Cortex of kidney (tissue), 1 donor: ENCODE measurements around the gene LAMC3.
"Not testable (repeated sequence)": the region's sequence is repeated elsewhere in the genome, so short reads cannot be mapped to it uniquely, and the experiment has no call there.

Source experiments
- DNase-seq: peaks from one replicate; lab custom pipeline; 2025; lab: John Stamatoyannopoulos, UW

The LAMC3 gene

DNA sequence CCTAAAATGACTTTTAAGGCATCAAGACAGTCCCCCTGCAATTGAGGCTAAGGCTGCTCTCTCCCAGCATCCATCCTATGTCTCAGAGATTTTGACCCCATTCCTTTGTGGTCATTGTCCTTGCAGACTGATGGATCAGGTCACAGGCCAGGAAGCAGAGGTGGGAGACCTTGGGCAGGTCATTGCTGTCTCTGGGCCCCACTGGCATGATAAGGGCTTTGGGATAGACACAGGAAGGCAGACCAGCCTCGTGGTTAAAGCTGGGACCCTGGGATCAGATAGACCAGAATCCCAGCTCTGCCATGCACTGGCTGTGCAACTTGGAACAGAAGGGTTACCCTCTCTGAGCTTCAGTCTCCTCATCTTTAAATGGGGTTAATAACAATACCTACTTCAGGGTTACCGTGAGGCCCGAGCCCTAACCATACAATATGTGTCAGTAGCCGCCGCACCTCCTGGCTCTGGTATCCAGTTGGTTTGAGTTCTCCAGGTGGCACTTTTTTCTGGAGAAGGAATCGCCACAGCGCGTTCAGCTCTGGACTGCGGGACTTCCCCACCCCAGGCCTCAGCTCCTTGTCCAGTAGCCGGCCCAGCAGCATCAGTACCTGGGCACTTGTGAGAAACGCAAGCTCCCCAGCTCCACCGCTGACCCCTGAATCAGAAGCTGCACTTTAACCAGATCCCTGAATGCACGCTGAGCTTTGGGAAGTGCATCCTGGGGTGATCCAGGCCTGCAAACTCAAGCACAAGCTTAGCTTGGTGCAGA, 21.4 kb downstream of the LAMC3 start:
- no peak for DNase-seq

DNA sequence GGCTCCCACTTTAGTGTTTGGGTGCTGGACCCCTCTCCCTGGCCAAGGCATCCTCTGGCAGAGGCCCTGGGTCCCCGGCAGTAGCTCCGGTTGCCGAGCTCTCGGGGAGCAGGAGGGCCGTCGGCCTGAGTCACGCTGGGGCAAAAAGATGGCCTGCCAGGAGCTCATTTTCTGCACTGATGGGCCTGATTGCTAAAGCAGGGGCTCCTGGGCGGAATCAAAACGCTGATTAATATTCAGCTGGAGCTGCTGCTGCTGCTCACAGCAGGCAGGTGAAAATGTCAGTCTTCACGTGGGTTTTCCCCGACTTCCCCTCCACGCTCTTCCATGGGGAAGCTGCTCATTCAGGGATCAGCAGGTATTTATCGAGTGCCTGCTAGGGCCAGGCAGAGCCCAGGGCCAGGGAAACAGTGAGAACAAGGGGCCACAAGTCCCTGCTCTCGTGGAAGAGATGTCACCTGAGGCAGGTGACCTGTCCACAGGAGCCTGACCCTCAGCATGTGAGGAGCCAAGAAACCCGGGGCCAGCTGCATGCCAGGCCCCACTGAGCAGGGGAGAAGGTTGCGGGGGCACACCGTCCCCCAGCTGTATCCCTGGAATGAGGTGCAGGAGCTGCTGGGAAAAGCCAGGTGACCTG, 22.1 kb downstream of the LAMC3 start:
- DNase-seq, result no peak

DNA sequence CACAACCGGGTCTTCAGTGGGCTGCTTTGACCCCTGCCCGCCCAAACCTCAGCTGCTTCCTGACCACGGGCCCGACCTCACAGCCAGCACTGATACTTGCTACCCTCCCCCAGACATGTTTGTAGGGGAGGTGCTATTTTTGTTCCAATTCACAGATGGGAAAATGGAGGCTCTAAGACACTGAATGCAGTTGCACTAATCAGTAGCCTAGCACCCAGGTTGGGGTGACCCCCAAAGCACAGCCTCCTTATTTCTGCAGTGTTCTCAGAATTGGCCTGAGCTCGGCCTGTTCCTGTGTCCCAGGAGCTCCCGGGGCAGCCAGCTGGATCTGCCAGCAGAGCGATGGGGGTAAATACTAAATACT, 22.6 kb downstream of the LAMC3 start:
- DNase-seq, result no peak

GRCh38 chr9:131032384-131032783, 23.4 kb downstream of the LAMC3 start:
- DNase-seq, result no peak

DNA sequence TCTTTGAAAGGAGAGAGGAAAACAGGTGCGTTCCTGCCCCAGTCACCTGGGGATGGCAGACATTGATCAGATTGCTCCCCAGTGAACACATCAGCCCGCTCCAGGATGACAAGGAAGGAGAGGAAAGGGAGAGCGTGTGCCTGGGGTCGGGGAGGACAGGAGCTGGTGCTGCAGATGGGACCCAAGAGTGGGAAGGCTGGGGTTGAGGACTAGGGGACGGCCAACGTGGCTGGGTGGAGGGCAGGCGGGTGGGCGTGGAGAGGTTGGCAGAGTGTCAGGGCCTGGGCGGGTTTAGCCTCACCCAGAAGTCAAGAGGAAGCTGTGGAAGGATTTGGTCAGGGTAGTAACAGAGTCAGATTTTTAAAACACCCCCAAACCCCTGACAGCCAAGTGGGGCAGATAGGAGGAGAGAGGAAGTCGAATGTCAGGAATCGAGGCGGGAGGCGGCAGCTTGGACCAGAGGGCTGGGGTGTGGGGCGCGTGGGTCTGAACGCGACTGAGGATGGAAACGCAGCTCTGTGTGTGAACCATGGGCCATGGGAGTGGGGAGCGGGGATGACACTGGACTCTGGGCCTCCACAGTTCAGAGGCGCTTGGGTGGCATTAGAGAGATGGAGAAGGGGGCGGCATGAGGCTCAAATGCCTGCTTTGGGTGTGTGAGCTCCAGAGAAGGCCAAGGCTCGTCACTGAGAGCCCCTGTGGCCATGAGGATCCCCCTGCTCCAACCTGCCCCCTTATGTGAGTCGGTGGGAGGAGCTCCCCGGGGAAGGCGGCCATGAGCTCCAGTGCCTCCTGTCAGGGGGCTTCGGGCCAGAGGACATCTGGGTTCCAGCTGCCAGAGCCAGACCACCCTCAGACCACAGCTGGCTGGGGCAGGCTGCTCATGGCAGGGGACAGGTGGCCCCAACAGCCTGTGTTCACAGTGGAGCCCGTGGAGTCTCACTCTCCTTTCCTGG, 24.6 kb downstream of the LAMC3 start:
- no peak for DNase-seq

- DNase-seq, result no peak
Measured at GRCh38 chr9:131034268-131034667, 25.3 kb downstream of the LAMC3 start.

GRCh38 chr9:131034749-131035148, 25.8 kb downstream of the LAMC3 start:
- DNase-seq, result not testable (repeated sequence)

- DNase-seq, result no peak
Measured at GRCh38 chr9:131035548-131035947, 26.6 kb downstream of the LAMC3 start.

DNA sequence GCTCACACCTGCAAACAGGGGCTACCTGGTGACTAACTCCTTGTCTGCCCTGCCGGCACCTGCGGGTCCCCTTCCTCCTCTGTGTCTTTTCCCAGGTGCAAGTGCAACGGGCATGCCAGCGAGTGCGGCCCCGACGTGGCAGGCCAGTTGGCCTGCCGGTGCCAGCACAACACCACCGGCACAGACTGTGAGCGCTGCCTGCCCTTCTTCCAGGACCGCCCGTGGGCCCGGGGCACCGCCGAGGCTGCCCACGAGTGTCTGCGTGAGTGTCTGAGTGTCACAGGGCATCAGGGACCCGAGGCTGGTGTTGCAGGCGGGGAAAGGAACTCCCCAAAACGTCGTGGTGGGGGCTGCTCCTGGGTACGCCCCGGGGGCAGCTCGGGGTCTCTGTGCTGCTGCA, 27.1 kb downstream of the LAMC3 start:
- no peak for DNase-seq

GRCh38 chr9:131036529-131037334, 27.8 kb downstream of the LAMC3 start:
- DNase-seq, result no peak

DNA sequence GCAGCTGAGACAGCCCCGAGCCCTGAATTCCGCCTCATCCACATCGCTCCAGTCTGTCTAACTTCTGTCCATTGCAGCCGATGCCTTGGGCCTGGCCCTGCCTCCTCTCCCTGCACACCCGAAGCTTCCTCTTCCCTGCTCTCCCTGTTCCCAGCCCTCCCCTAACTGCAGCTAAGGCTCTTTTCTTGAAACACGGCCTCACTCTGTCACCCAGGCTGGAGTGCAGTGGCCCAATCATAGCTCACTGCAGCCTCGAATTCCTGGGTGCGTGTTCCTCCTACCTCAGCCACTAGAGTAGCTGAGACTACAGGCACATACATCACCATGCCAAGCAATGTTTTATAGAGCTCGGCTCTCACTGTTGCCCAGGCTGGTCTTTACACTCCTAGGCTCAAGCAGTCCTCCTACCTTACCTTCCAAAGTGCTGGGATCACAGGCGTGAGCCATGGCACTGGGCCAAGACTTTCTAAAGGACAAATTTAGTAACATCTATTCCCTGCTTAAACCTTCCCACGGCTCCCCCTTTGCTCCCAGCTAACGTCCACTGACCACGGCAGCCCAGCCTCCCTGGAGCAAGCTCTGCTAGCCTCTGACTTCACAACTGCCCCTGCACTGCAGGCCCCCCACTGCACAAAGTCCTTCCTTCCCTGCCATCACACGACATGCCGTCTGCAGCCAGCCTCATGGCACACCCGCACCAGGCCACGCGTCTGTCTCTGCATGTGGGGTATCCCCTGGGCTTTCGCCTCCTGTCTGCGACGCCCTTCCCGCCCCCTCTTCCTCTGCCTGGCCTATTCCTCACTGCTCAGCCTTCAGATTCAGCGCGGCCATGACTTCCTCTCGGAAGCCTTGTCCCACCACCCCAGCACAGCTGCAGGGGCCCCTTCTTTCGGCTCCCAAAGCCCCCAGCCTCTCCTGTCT, 28.6 kb downstream of the LAMC3 start:
- no peak for DNase-seq

DNA sequence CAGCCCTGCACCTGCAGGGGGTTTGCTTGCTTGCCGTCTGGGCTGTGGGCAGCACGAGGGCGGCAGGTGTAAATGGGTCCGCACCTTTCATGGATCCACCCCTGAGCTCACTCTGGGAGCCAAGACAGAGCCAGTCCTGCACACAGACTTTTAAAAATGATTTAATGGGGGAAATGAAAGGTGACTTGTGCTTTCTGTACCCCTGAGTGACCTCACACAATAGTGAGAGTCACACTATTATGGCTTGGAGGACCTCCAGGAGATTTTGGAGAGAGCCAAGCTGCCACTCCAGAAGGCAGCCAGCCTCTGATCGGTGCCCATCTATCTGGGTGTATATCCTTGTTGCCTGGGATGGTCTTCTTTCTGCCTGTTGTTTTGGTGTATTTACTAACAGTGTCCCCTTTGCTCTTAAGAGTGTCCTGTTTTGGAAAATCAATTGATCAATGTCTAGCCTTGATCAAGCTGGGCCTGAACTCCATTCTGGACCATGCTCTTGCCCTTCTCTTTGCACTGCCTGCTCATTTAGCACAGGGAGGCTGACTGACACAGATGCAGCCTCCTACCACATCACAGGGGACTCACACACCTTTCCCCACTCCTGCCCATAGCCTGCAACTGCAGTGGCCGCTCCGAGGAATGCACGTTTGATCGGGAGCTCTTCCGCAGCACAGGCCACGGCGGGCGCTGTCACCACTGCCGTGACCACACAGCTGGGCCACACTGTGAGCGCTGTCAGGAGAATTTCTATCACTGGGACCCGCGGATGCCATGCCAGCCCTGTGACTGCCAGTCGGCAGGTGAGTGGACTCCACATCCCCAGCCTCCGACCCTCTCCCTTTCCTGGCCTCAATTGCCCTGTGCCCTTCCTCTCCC, 29.5 kb downstream of the LAMC3 start:
- DNase-seq, result no peak

GRCh38 chr9:131039129-131039954, 30.4 kb downstream of the LAMC3 start:
- DNase-seq, result no peak

- DNase-seq, result no peak
Measured at GRCh38 chr9:131042666-131043065, 33.7 kb downstream of the LAMC3 start.

DNA sequence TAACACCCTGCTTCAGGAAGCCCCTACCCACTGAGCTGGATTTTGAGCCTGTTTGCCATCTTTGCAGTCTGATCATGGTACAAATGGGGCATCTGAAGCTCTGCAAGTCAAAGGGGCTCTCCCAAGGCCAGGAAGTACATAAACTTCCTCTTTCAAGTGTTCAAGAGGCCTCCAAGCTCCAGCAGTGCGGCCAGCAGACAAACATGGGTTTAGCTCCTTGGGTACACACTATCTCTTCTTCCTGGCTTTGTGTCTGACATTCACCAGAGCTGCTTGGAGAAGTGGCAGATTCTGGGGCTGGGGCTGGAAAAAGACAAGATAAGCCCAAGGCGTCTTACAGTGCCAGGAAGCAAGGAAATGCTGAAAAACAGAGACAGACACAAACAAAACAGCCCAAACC, 34.1 kb downstream of the LAMC3 start:
- DNase-seq, result no peak

DNA sequence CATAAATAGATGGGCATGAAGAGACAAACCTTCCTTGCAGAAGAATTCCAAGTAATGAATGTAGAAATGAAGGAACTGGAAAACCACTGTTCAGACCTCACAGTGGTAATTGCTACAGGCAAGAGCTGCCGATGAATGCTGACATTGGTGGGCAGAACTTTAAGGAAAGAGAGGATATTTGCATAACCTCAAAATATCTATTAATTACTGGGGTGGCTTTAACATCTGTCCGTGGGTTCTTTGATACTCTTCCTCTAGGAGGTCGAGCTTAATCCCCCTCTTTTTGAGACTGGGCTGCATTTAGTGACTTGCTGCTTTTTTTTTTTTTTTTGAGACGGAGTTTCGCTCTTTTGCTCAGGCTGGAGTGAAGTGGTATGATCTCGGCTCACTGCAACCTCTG, 34.7 kb downstream of the LAMC3 start:
- DNase-seq, result no peak

DNA sequence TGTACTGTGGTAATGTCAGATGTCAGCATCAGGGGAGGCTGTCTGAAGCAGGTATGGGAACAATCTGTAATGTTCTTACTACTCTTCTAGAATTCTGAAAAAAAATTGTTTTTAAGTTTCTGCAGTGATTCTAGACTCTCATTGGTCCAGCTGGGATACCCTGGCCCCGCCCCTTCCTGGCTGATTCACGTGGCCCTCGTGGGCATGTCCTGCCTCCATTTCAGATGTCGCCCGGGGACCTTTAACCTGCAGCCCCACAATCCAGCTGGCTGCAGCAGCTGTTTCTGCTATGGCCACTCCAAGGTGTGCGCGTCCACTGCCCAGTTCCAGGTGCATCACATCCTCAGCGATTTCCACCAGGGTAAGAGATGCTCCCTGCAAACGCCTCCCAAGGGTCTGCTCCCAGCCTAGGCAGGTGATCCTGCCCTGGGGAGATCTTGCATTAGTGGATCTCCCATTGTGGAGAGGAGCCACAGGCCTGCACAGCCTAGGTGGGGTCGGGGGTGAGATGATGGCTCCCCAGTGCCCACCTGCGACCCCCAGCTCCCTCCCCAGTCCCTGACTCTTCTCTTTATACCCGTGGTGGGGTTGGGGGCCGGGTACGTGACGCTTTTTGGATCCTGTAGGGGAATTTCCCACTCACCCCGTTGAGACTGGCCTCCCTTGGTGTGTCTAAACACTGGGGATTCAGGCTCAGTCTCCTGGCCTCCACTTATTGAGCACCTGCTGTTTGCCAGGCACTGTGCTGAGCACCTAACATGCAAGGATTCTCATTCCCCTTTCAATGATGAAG, 36.5 kb downstream of the LAMC3 start:
- no peak for DNase-seq

DNA sequence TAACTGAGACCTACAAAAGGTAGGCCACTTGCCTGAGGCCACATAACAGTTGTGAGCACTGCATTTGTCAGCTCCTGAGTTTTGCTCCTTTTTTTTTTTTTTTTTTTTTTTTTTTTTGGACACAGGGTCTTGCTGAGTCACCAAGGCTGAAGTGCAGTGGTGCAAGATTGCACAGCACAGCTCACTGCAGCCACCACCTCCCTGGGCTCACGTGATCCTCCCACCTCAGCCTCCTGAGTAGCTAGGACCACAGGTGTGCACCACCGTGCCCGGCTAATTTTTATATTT, 37.1 kb downstream of the LAMC3 start:
- no peak for DNase-seq
